HG02870 (cell line): ENCODE results near the gene MUC12.
"Not testable (repeated sequence)": the region's sequence is repeated elsewhere in the genome, so short reads cannot be mapped to it uniquely, and the experiment has no call there.

Experiments
- ATAC-seq: cut with Tn5 transposase; IDR thresholded peaks from one replicate; pipeline ENCODE4 v1.9.1; 2021; ENCODE audit warnings: mild to moderate bottlenecking, moderate library complexity; ENCODE audit not compliant: unreplicated experiment

The MUC12 gene

GRCh38 chr7:100969066-100969615 lies at the start of gene MUC12:
MUC12 (plus strand) TSS chr7:100969565; CDS start chr7:100969623, 58 bp downstream.
- ATAC-seq = no peak

GRCh38 chr7:100919779-100920437 lies 49.5 kb upstream of the MUC12 start:
- ATAC-seq = not testable (repeated sequence)

GRCh38 chr7:100921039-100921438 lies 48.3 kb upstream of the MUC12 start:
- ATAC-seq = no peak

GRCh38 chr7:100923616-100924015 lies 45.7 kb upstream of the MUC12 start:
- ATAC-seq = not testable (repeated sequence)

- ATAC-seq = no peak
These were observed 39.6 kb upstream of the MUC12 start for GRCh38 chr7:100929808-100930174.

- no peak for ATAC-seq
These were observed 35.6 kb upstream of the MUC12 start for GRCh38 chr7:100933734-100934133.

- ATAC-seq = not testable (repeated sequence)
These were observed 34.0 kb upstream of the MUC12 start for GRCh38 chr7:100935381-100935780.

- ATAC-seq = not testable (repeated sequence)
These were observed 33.2 kb upstream of the MUC12 start for GRCh38 chr7:100936167-100936566.

GRCh38 chr7:100942045-100942774 lies 27.2 kb upstream of the MUC12 start:
- no peak for ATAC-seq

- no peak for ATAC-seq
These were observed 25.7 kb upstream of the MUC12 start for GRCh38 chr7:100943693-100944092.

- no peak for ATAC-seq
These were observed 25.2 kb upstream of the MUC12 start for GRCh38 chr7:100944138-100944537.

- ATAC-seq = no peak
These were observed 23.3 kb upstream of the MUC12 start for GRCh38 chr7:100946111-100946510.

GRCh38 chr7:100946766-100947365 lies 22.5 kb upstream of the MUC12 start:
- ATAC-seq = no peak

GRCh38 chr7:100947792-100948191 lies 21.6 kb upstream of the MUC12 start:
- ATAC-seq = no peak

- no peak for ATAC-seq
These were observed 20.0 kb upstream of the MUC12 start, which contains the start of gene MUC3A for GRCh38 chr7:100949227-100949932. MUC3A (plus strand) TSS chr7:100949534; CDS start chr7:100949625, 91 bp downstream.

- no peak for ATAC-seq
These were observed 19.4 kb upstream of the MUC12 start for GRCh38 chr7:100949933-100950443.

- no peak for ATAC-seq
These were observed 18.2 kb upstream of the MUC12 start for GRCh38 chr7:100951172-100951571.

- no peak for ATAC-seq
These were observed 17.3 kb upstream of the MUC12 start for GRCh38 chr7:100951888-100952560.

GRCh38 chr7:100952641-100953040 lies 16.7 kb upstream of the MUC12 start:
- ATAC-seq = no peak

GRCh38 chr7:100957832-100958421 lies 11.4 kb upstream of the MUC12 start:
- no peak for ATAC-seq
